Mononuclear cell (primary cell): ENCODE data around the gene SYCP2. TPM values are rescaled to one million over a fixed set of nuclear protein-coding genes. Genes with fewer than 3 reads are reported as not detected.

Experiments used
- H3K27me3 ChIP-seq: 2 replicates; pipeline ENCODE4 v1.6.0; 2011; ENCODE audit warnings: low read length, control low read depth; ENCODE audit not compliant: insufficient read depth
- H3K4me1 ChIP-seq: 2 replicates; pipeline ENCODE4 v1.5.1; 2011; ENCODE audit warnings: mild to moderate bottlenecking, low read length, control low read depth; ENCODE audit not compliant: insufficient read depth
- H3K4me3 ChIP-seq: 2 replicates; pipeline ENCODE4 v1.5.1; 2011; ENCODE audit warnings: mild to moderate bottlenecking, low read length, moderate library complexity
- H3K9me3 ChIP-seq: 2 replicates; pipeline ENCODE4 v1.5.1; 2011; ENCODE audit warnings: low read depth, mild to moderate bottlenecking, control low read depth, low read length
- total RNA-seq: library from RNA; depleted of rRNA; stranded (reverse); fragments of >200 nt; gene quantifications from one replicate; pipeline ENCODE4 v1.2.3, GENCODE V29; 2012

SYCP2 gene
- total RNA-seq, 1 donor = 1.8 TPM

DNA sequence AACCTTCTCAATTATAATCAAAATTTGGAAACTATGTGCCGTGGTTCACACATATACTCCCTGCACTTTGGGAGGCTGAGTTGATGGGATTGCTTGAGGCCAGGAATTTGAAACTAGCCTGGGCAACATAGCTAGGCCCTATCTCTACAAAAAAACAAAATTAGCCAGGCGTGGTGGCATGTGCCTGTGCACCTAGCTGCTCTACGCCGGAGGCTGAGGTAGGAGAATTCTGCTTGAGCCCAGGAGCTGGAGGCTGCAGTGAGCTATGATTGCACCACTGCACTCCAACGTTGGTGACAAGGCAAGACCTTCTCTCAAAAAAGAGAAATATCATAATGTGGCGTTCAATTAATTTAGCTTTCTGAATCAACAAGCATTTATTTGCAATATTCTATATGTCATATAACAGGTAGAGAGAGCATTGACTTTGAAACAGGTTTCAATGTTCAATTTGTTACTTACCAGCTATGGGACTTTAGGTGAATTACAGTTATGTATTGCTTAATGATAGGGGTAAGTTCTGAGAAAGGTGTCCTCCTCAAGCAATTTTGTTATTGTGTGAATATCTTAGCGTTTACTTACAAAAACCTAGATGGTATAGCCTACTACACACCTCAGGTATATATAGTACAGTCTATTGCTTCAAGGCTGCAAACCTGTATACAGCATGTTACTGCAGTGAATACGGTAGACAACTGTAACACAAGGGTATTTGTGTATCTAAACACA is 2.2 kb upstream of the SYCP2 start:
- Histone ChIP-seq H3K4me3 (no peak overlapping the region), H3K9me3 (no peaks in the 10 kb centered on the region), H3K27me3 (no peaks in the 10 kb centered on the region), H3K4me1 (peaks cover 43% of the 10 kb centered on the region)

DNA sequence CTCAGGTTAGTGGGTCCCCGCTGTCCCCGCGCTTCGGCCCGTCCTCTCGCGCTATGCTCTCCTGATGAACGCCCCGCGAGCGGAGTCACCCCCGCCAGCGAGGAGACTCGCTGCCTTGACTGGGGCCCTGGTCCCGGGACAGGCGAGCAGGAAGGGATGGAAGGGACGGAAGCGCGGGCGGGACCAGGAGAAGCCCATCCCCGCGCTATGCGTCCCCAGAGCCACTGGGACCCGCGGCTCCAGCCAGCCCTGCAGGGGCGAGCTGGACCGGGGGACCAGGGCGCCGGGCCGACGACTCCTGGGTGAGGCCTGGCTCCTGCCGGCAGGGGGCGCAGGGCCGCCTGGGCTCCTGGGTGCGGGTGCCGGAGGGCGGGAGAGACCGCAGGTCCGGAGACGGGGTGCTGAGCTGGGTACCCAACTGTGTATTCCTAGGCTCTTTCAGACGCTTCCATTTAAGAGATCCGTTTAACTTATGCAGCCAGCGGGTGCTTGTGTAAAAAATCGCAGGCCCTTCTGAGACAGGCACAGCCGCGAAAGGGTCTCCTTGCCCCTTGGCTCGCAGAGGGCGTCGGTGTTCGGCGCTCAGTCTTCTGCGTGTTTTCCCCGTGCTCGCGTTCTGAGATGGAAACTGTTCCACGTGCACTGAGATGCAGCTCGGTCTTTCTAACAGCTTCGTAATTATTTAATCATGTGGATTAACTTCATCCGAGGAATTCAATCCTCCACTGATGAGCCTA is 580 bp upstream of the SYCP2 start:
- peaks cover 38% of the 10 kb centered on the region for H3K4me1 ChIP-seq
- H3K27me3 ChIP-seq = no peaks in the 10 kb centered on the region
- H3K9me3 ChIP-seq = no peaks in the 10 kb centered on the region
- H3K4me3 ChIP-seq = peak overlapping the region; percentile 56

DNA sequence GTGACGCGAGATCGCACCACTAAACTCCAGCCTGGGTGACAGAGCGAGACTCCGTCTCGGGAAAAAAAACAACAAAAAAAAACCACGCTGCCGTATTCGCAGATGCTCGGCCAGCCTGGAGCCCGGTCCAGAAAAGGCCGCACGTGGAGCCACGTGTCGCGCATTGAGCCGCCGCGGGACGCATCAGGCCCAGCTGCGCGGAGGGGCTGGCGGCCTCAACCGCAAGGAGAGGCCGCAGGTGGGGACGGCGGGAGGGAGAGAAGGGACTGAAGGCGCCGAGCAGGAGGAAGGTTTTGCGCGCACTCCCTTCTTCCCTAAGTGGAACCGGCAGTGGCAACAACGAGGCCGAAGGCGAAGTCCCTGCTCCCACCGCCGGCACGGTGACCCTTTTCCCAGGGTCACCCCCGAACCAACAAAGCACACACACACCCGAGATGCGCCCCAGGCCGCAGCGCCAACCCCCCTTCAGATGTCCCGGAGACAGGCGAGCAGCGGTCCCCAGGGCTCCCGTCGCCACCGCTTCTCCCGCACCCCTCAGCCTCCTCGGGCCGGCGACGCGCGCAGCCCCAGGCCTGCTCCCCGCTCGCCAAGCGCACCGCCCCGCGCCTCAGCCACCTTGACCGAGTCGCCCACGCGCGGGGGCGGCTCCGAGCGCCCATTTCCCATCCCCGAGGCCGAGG is 681 bp downstream of the SYCP2 start:
- no peak overlapping the region for H3K4me3 ChIP-seq
- no peaks in the 10 kb centered on the region for H3K9me3 ChIP-seq
- no peaks in the 10 kb centered on the region for H3K27me3 ChIP-seq
- peaks cover 25% of the 10 kb centered on the region for H3K4me1 ChIP-seq

DNA sequence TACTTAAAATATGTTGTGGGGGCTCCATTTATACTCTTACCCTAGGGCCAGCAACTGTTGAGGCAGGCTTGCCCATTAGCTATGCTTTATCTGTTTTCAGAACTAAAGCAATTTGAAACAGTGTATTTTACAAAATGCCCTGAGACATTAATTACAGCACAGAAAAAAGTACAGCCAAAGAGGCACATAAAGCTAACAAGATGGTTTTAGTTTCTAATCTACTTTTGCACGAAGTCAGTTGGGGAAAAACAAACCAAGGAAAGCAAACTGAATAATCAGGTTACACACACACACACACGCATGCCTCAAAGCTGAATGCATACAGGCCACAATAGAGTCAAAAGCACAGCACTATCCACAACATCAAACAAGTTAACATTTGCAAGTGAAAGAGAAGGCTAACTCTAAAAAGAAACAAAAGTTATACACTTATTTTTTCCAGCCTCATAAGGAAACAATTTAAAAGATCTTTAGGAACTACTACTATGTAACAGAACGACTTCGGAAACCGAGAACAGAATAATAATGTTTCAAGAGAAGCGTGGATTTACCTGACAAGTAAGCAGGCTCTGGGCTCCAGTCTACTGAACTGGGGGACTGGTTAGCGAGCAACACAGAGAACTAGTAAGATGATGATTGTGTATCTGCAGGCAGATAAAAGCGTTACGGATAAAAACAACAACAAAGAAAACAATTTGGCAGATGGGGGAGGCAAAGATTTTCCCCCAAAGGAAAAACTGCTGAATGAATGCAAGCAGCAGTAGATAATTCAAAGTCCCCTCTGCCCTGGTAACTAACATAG is 1.7 kb downstream of the SYCP2 start:
- Histone ChIP-seq H3K4me3 (no peak overlapping the region), H3K9me3 (no peaks in the 10 kb centered on the region), H3K27me3 (no peaks in the 10 kb centered on the region)

DNA sequence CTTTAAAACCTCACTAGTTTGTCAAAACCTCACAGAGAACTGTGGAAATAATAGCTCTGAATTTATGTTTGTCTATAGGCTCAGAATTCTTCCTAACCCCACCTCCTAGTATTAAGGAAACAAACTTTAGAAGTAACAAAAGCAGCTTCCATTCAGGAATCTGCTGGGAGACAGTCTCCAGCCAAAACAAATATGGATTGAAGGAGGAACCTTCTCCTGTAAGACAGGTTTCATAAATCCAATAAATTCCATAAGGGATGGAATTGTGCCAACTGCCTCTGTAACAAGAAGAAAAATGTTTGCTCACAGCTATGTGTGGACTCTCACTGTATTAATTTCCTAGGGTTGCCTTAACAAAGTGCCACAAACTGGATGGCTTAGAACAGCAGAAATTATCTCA is 7.5 kb downstream of the SYCP2 start:
- no peaks in the 10 kb centered on the region for H3K4me1 ChIP-seq
- no peaks in the 10 kb centered on the region for H3K9me3 ChIP-seq
- H3K4me3 ChIP-seq = no peak overlapping the region
- peaks cover 3% of the 10 kb centered on the region for H3K27me3 ChIP-seq

More for the DNA sequence above, 1.7 kb downstream of the SYCP2 start:
- peaks cover 16% of the 10 kb centered on the region for H3K4me1 ChIP-seq

DNA sequence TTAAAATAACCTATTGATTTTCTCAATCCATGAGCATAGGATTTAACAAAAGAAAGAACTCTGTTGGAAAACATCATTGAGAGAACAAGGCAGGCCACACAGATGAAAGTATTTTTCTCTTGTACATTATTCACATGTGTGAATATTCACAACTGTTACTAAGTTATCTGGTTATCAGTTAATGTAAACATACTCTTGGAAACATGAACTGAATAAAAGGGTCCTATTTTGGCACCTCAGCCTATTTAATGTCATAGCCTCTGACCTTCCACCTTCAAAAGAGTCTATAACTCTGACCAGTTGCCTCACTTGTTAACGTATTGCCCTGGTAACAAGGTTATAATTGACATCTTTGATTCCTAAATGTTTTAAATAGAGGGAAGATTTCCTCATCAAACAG is 8.1 kb downstream of the SYCP2 start:
- no peaks in the 10 kb centered on the region for H3K4me1 ChIP-seq
- H3K4me3 ChIP-seq = no peak overlapping the region
- no peaks in the 10 kb centered on the region for H3K9me3 ChIP-seq
- H3K27me3 ChIP-seq = peaks cover 3% of the 10 kb centered on the region

DNA sequence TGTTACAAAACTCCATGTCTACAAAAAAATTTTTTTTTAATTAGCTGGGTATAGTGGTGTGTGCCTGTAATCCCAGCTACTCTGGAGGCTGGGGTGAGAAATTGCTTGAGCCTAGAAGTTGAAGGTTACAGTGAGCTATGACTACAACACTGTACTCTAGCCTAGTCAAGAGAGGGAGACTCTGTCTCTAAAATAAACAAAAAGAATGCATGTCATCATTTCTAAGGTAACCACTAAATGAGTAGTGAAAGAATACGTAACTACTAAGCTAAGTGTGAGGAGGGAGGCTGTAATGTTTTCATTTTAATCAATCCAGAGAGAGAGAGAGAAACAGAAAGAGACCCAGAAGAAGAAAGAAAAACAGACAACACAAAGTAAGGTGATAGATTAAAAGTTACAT is 9.9 kb downstream of the SYCP2 start:
- no peaks in the 10 kb centered on the region for H3K4me1 ChIP-seq
- H3K9me3 ChIP-seq = no peaks in the 10 kb centered on the region
- H3K4me3 ChIP-seq = no peak overlapping the region
- H3K27me3 ChIP-seq = peaks cover 3% of the 10 kb centered on the region

DNA sequence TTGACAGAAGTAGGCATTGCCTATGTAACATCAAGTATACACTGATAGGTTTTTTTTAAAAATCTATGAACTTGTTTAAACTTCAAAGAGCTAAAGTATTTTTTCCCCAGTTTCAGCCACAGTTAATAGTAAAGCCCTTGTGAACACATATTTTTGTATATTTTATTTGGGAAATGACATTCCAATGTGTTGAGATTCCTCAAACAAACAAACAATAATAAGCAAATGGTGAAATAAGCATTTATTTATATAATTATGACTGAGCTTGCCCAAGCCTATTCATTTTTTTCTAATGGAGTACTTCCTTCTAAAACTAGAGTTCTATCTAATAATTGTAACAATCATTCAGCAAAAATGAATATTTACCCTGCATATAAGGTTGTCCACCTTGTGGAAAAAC is 12.5 kb downstream of the SYCP2 start:
- Histone ChIP-seq H3K4me1 (no peaks in the 10 kb centered on the region), H3K9me3 (no peaks in the 10 kb centered on the region), H3K27me3 (peaks cover 3% of the 10 kb centered on the region), H3K4me3 (no peak overlapping the region)

DNA sequence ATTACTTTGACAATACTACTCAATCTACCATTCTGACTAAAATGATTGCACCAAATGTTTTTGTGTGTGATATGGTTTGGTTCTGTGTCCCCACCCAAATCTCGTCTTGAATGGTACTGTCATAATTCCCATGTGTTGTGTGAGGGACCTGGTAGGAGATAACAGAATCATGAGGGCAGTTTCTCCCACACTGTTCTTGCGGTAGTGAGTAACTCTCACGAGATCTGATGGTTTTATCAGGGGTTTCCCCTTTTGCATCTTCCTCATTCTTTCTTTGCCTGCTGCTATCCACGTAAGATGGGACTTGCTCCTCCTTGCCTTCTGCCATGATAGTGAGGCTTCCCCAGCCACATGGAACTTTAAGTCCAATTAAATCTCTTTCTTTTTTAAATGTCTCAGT is 20.8 kb downstream of the SYCP2 start:
- no peaks in the 10 kb centered on the region for H3K9me3 ChIP-seq
- no peaks in the 10 kb centered on the region for H3K27me3 ChIP-seq
- no peaks in the 10 kb centered on the region for H3K4me1 ChIP-seq
- no peak overlapping the region for H3K4me3 ChIP-seq

DNA sequence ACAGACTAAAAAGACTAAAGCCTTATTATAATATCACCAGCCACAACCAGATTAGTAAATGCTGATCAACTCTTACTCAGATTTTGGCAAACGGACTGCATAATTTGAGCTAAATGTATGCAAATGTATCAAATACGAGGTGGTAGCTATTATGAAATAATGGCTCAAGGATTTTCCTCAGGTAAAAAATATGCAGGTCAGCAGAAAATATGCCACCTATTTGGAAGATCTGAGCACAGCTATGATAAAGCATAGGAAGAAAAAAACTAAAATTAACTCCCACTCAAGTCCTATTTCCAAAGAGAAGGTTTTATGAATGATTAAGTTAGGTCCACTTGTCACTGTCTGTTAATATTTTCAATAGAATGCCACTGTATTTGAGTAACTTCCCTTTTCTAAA is 22.4 kb downstream of the SYCP2 start:
- H3K4me1 ChIP-seq = no peaks in the 10 kb centered on the region
- H3K27me3 ChIP-seq = peaks cover 3% of the 10 kb centered on the region
- no peak overlapping the region for H3K4me3 ChIP-seq
- no peaks in the 10 kb centered on the region for H3K9me3 ChIP-seq

DNA sequence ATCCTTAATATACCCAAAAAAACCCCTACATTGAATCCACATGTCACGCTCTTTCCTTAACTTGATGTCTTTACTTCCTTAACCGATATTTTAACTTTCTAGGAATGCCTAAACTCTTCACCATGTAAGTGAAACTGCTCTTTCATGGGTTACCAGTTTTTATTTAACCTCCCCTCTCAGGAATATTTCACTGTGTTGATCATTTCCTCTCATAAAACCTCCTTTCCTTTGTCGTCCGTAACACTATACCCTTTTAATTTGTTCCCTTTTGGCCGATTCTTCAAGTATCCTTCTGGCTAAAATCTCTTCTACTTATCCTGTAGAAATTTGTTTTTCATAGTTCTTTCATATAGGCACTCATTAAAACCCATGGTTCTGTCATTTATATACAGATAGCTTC is 24.6 kb downstream of the SYCP2 start:
- H3K4me1 ChIP-seq = no peaks in the 10 kb centered on the region
- H3K4me3 ChIP-seq = no peak overlapping the region
- no peaks in the 10 kb centered on the region for H3K9me3 ChIP-seq
- H3K27me3 ChIP-seq = peaks cover 3% of the 10 kb centered on the region

DNA sequence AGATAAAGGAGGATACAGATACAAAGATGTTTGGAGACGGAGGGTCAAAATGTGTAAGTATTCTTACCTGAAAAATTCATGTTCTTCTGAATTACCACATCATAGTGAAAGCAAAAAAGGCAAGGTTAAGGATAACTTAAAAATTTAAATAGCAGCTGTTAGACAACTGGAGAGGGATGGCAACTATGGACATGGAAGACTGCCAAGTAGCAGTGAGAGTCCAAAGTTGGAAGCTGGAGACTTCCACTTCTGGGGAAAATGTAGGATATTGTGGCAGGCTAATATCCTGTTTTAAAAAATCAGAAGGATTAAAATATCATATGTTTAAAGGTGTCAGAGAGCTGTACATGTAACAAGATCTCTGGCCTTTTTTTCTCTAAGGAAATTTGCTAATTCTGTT is 29.8 kb downstream of the SYCP2 start:
- Histone ChIP-seq H3K27me3 (peaks cover 3% of the 10 kb centered on the region), H3K4me3 (no peak overlapping the region), H3K9me3 (no peaks in the 10 kb centered on the region), H3K4me1 (no peaks in the 10 kb centered on the region)

DNA sequence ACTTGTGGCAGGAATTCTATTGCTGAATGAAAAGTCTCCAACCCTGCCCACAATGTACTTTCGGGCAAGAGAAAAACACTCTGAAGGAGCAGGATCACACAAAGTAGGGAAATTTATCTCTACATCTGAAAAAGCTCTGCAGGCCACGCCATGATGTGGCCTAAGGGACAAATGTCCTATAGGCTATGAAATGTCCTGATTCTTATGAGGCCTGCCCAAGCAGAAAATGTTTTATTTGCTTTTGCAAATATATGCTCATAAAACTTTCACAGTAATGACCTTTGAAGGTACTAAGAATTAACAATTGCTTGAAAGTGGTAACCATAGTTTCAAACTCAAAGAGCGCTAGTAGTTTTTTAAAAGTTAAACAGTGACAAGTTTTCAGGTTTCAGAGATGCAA is 31.0 kb downstream of the SYCP2 start:
- Histone ChIP-seq H3K27me3 (peaks cover 3% of the 10 kb centered on the region), H3K4me1 (no peaks in the 10 kb centered on the region), H3K9me3 (no peaks in the 10 kb centered on the region), H3K4me3 (no peak overlapping the region)

DNA sequence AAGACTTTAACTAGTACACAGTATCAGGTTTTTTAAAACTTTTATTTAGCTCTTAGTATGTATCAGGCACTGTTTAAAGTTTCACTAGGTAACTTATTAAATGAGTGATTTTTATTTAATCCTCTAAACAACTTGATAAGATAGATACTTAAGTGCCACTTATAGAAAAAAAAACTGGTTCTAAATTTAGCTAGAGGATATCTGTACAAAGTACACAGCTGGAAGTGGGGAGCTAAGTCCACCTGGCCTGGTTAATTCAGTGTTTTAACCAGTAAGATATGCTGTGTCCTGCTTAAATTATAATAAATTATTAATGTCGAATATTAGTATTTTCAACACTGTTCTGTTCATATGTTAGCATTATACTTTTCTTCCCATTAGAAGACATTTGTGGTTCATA is 37.5 kb downstream of the SYCP2 start:
- no peaks in the 10 kb centered on the region for H3K27me3 ChIP-seq
- H3K4me3 ChIP-seq = no peak overlapping the region
- no peaks in the 10 kb centered on the region for H3K4me1 ChIP-seq
- H3K9me3 ChIP-seq = no peaks in the 10 kb centered on the region

DNA sequence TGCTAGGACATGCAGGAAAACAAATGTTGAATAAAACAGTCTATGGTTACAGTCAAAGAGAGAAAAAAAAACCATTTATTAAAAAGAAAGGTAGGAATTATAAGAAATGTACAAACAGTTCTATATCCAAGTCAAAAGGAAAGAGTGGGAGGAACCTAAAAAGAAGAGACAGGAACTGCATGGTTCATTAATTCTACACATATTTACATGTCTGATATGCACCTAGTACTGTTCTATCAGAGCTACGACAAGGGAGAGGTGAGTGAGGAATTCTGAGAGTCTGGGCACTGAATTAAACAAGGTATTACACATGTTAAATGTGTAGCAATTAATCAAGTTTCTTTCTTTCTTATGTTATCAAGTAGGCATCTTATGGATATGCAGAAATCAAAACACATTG is 41.9 kb downstream of the SYCP2 start:
- H3K4me1 ChIP-seq = no peaks in the 10 kb centered on the region
- no peaks in the 10 kb centered on the region for H3K27me3 ChIP-seq
- no peaks in the 10 kb centered on the region for H3K9me3 ChIP-seq
- H3K4me3 ChIP-seq = no peak overlapping the region
